ENCODE data around the gene WDHD1.

DNA sequence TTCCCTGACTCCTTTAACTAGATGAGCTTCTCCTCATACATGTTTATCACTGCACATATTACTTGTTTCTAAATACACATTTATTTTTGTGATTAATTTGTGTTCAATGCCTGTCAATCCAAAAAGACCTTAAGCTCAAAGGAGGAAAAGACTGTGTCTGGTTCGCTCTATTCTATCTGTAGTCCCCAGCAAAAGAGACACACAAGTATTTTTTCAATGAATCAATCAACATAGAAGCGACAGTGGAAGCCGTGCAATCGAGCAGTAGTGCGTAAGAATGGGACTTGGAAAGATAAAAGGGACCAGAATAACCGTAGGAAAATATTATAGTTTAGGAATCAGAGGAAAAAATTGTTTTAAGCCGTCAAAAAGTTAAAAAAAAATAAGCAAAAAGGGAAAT, 951 bp downstream of the WDHD1 start:
- TF ChIP-seq POLR2AphosphoS5 (IDR thresholded peaks at IDR 0.05; ENCODE audit: low read depth, low read length) (no peak), POLR2A (IDR thresholded peaks at IDR 0.05; ENCODE audit: low read depth, low read length) (no peak)
